ENCODE results near the gene PCDHGA2. TPM values are rescaled to one million over a fixed set of nuclear protein-coding genes. Genes with fewer than 3 reads are reported as not detected.

Gene PCDHGA2
- total RNA-seq, 4 donors from 2014 or later = 0.57 to 1.7 (median 1.1) TPM; not detected in 1

DNA sequence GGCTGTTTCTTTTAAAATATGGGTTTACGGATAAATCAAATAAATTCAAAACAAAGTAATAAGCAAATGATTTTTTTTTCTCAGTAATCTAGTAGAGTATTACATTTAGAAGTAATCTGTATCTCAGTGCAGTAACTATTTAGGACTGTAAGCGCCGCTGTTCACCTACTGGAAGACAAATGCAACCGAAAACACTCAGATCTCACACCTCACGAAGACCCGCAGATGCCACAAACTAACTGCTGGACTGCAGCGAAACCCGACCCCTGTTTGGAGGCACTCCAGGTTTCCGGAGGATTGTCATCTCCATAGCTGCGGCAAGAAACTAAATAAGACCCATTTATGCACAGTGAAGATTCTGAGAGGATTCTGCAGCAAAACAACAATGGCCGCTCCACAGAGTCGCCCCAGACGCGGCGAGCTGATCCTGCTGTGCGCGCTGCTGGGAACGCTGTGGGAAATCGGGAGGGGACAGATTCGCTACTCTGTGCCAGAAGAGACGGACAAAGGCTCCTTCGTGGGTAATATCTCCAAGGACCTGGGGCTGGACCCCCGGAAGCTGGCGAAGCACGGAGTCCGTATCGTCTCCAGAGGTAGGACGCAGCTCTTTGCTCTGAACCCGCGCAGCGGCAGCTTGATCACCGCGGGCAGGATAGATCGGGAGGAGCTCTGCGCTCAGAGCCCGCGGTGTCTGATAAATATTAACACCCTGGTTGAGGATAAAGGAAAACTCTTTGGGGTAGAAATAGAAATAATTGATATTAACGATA lies 54.1 kb downstream of the PCDHGA2 start, which contains the start of gene PCDHGA8:
PCDHGA8 (plus strand) TSS at position 205 of the 770 bp plus-strand sequence; CDS start at position 386, 181 bp downstream.
- no peak for DNase-seq

More for the DNA sequence above, 54.1 kb downstream of the PCDHGA2 start, which contains the start of gene PCDHGA8:
- no peak within 1 kb of the TSS for H3K4me3 ChIP-seq
- H3K36me3 ChIP-seq = no peaks in the 10 kb centered on the region
- H3K27ac ChIP-seq = no peak within 1 kb of the TSS
- TF ChIP-seq, protein P1, sequence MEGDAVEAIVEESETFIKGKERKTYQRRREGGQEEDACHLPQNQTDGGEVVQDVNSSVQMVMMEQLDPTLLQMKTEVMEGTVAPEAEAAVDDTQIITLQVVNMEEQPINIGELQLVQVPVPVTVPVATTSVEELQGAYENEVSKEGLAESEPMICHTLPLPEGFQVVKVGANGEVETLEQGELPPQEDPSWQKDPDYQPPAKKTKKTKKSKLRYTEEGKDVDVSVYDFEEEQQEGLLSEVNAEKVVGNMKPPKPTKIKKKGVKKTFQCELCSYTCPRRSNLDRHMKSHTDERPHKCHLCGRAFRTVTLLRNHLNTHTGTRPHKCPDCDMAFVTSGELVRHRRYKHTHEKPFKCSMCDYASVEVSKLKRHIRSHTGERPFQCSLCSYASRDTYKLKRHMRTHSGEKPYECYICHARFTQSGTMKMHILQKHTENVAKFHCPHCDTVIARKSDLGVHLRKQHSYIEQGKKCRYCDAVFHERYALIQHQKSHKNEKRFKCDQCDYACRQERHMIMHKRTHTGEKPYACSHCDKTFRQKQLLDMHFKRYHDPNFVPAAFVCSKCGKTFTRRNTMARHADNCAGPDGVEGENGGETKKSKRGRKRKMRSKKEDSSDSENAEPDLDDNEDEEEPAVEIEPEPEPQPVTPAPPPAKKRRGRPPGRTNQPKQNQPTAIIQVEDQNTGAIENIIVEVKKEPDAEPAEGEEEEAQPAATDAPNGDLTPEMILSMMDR (IDR thresholded peaks at IDR 0.05) = no peak
- no peak for TF ChIP-seq POLR2A (IDR thresholded peaks at IDR 0.05)
- peaks cover 0 to 62% (median 15%) of the 10 kb centered on the region in 4 donors for H3K9me3 ChIP-seq
- H3K27me3 ChIP-seq = no peaks in the 10 kb centered on the region
- no peaks in the 10 kb centered on the region for H3K4me1 ChIP-seq

Other genes starting within 250 kb of the PCDHGA2 start
- gene PCDHB2, start 244.1 kb upstream of the PCDHGA2 start, total RNA-seq = 1 to 10 TPM in 1 of 4 donors, under 1 TPM in 3; 0.35 to 1.3 (median 0.65) TPM
- 1 to 10 TPM in 2 of 4 donors, under 1 TPM in 1, not detected in 1; 0.70 to 4.1 (median 1.1) TPM for gene PCDHB3, start 238.3 kb upstream of the PCDHGA2 start, total RNA-seq
- 1 to 10 TPM in 2 of 4 donors, under 1 TPM in 1, not detected in 1; 0.80 to 6.6 (median 1.2) TPM for gene PCDHB4, start 216.9 kb upstream of the PCDHGA2 start, total RNA-seq
- under 1 TPM in 1 of 4 donors, not detected in 3; 0.18 TPM for gene PCDHB5, start 203.6 kb upstream of the PCDHGA2 start, total RNA-seq
- gene PCDHB6, start 188.7 kb upstream of the PCDHGA2 start, total RNA-seq = under 1 TPM in 1 of 4 donors, not detected in 3; 0.54 TPM
- under 1 TPM in 2 of 4 donors, not detected in 2; 0.53 to 0.54 TPM for gene PCDHB7, start 166.1 kb upstream of the PCDHGA2 start, total RNA-seq
- gene PCDHB8, start 161.0 kb upstream of the PCDHGA2 start, total RNA-seq = not detected
- gene PCDHB16, start 156.4 kb upstream of the PCDHGA2 start, total RNA-seq = 1 to 10 TPM in 1 of 4 donors, under 1 TPM in 2, not detected in 1; 0.35 to 5.8 (median 0.40) TPM
- gene PCDHB9, start 151.6 kb upstream of the PCDHGA2 start, total RNA-seq = 1 to 10 TPM in 1 of 4 donors, under 1 TPM in 3; 0.18 to 1.7 (median 0.39) TPM
- under 1 TPM in 3 of 4 donors, not detected in 1; 0.54 to 0.83 (median 0.76) TPM for gene PCDHB10, start 146.4 kb upstream of the PCDHGA2 start, total RNA-seq
- gene PCDHB11, start 139.1 kb upstream of the PCDHGA2 start, total RNA-seq = 1 to 10 TPM in 1 of 4 donors, under 1 TPM in 1, not detected in 2; 0.27 to 2.8 TPM
- 1 to 10 TPM in 1 of 4 donors, under 1 TPM in 3; 0.35 to 4.1 (median 0.88) TPM for gene PCDHB12, start 130.0 kb upstream of the PCDHGA2 start, total RNA-seq
- under 1 TPM; 0.13 to 0.83 (median 0.32) TPM for gene PCDHB13, start 124.8 kb upstream of the PCDHGA2 start, total RNA-seq
- gene PCDHB14, start 115.4 kb upstream of the PCDHGA2 start, total RNA-seq = 1 to 10 TPM in 1 of 4 donors, under 1 TPM in 2, not detected in 1; 0.19 to 1.1 (median 0.54) TPM
- gene PCDHB15, start 93.4 kb upstream of the PCDHGA2 start, total RNA-seq = under 1 TPM in 2 of 4 donors, not detected in 2; 0.27 to 0.35 TPM
- gene SLC25A2, start 34.7 kb upstream of the PCDHGA2 start, total RNA-seq = 1 to 10 TPM; 1.1 to 4.1 (median 2.9) TPM
- gene TAF7, start 18.0 kb upstream of the PCDHGA2 start, total RNA-seq = 10 to 100 TPM; 42.2 to 80.0 (median 47.5) TPM
- 1 to 10 TPM in 1 of 4 donors, not detected in 3; 1.7 TPM for gene PCDHGA1, start 8.2 kb upstream of the PCDHGA2 start, total RNA-seq
- 1 to 10 TPM in 1 of 4 donors, under 1 TPM in 2, not detected in 1; 0.40 to 1.7 (median 0.76) TPM for gene PCDHGA3, start 5.1 kb downstream of the PCDHGA2 start, total RNA-seq
- gene PCDHGB1, start 11.3 kb downstream of the PCDHGA2 start, total RNA-seq = under 1 TPM in 3 of 4 donors, not detected in 1; 0.27 to 0.53 (median 0.47) TPM
- 1 to 10 TPM in 2 of 4 donors, under 1 TPM in 2; 0.27 to 3.3 (median 0.81) TPM for gene PCDHGA4, start 16.3 kb downstream of the PCDHGA2 start, total RNA-seq
- 1 to 10 TPM; 1.2 to 5.8 (median 1.6) TPM for gene PCDHGB2, start 21.2 kb downstream of the PCDHGA2 start, total RNA-seq
- gene PCDHGA5, start 25.4 kb downstream of the PCDHGA2 start, total RNA-seq = 10 to 100 TPM in 1 of 4 donors, 1 to 10 TPM in 2, under 1 TPM in 1; 0.94 to 10.7 (median 1.7) TPM
- 1 to 10 TPM; 1.6 to 5.0 (median 2.0) TPM for gene PCDHGB3, start 31.5 kb downstream of the PCDHGA2 start, total RNA-seq
- gene PCDHGA6, start 35.1 kb downstream of the PCDHGA2 start, total RNA-seq = 1 to 10 TPM in 2 of 4 donors, under 1 TPM in 2; 0.70 to 4.1 (median 1.0) TPM
- gene PCDHGA7, start 44.0 kb downstream of the PCDHGA2 start, total RNA-seq = 1 to 10 TPM in 2 of 4 donors, under 1 TPM in 2; 0.35 to 2.5 (median 0.95) TPM
- gene PCDHGB4, start 48.9 kb downstream of the PCDHGA2 start, total RNA-seq = 1 to 10 TPM; 1.1 to 3.3 (median 1.9) TPM
- gene PCDHGA8, start 53.9 kb downstream of the PCDHGA2 start, total RNA-seq = 1 to 10 TPM in 2 of 4 donors, under 1 TPM in 2; 0.35 to 2.5 (median 1.1) TPM
- gene PCDHGB5, start 59.2 kb downstream of the PCDHGA2 start, total RNA-seq = 1 to 10 TPM; 2.3 to 9.1 (median 2.9) TPM
- 10 to 100 TPM in 1 of 4 donors, 1 to 10 TPM in 3; 1.9 to 17.3 (median 4.0) TPM for gene PCDHGA9, start 64.0 kb downstream of the PCDHGA2 start, total RNA-seq
- 1 to 10 TPM; 1.1 to 7.4 (median 3.3) TPM for gene PCDHGB6, start 69.3 kb downstream of the PCDHGA2 start, total RNA-seq
- gene PCDHGA10, start 74.2 kb downstream of the PCDHGA2 start, total RNA-seq = 1 to 10 TPM; 3.2 to 7.7 (median 4.2) TPM
- gene PCDHGB7, start 78.9 kb downstream of the PCDHGA2 start, total RNA-seq = 1 to 10 TPM; 4.0 to 5.8 (median 4.3) TPM
- 1 to 10 TPM; 1.1 to 5.0 (median 2.4) TPM for gene PCDHGA11, start 82.3 kb downstream of the PCDHGA2 start, total RNA-seq
- 10 to 100 TPM in 1 of 4 donors, 1 to 10 TPM in 3; 1.4 to 12.4 (median 4.7) TPM for gene PCDHGA12, start 91.7 kb downstream of the PCDHGA2 start, total RNA-seq
- gene PCDHGC3, start 137.2 kb downstream of the PCDHGA2 start, total RNA-seq = 10 to 100 TPM; 10.2 to 29.7 (median 16.7) TPM
- 10 to 100 TPM in 1 of 4 donors, 1 to 10 TPM in 3; 1.7 to 11.3 (median 5.3) TPM for gene PCDHGC4, start 146.3 kb downstream of the PCDHGA2 start, total RNA-seq
- gene PCDHGC5, start 150.3 kb downstream of the PCDHGA2 start, total RNA-seq = 1 to 10 TPM in 1 of 4 donors, under 1 TPM in 2, not detected in 1; 0.67 to 1.4 (median 0.95) TPM